Activated CD4-positive, alpha-beta memory T cell treated with anti-CD3 and anti-CD28 coated beads, Interleukin-2, amount 10 ng/mL, durations not matched to agents 7 days and 5 days (primary cell): ENCODE data around the gene PLCL2. TPM values are rescaled to one million over a fixed set of nuclear protein-coding genes. Genes with fewer than 3 reads are reported as not detected.

Experiments used
- CTCF ChIA-PET: fragments of 350-600 bp; sonication (Branson Sonifier 250); formaldehyde crosslinking; loops from one replicate; lab custom pipeline; 2021; ENCODE audit warnings: antibody characterized with exemption, inconsistent platforms; lab: Charles Lee
- POLR2A ChIA-PET: fragments of 350-600 bp; sonication (Branson Sonifier 250); formaldehyde crosslinking; loops from one replicate; lab custom pipeline; 2021; ENCODE audit warnings: antibody characterized with exemption; lab: Charles Lee
- DNase-seq: peaks from one replicate; pipeline ENCODE4 v3.0.0-alpha.2; 2020
- H3K27ac Mint-ChIP-seq: one replicate; pipeline ENCODE4 v1.8.0; 2021; ENCODE audit warnings: mild to moderate bottlenecking, mixed read lengths
- H3K27me3 Mint-ChIP-seq: one replicate; pipeline ENCODE4 v1.8.0; 2021; ENCODE audit warnings: mixed read lengths
- H3K36me3 Mint-ChIP-seq: one replicate; pipeline ENCODE4 v1.8.0; 2021; ENCODE audit warnings: low read depth, mixed read lengths
- H3K4me1 Mint-ChIP-seq: one replicate; pipeline ENCODE4 v1.8.0; 2021; ENCODE audit warnings: mixed read lengths
- H3K4me3 Mint-ChIP-seq: one replicate; pipeline ENCODE4 v1.8.0; 2021; ENCODE audit warnings: mild to moderate bottlenecking, mixed read lengths
- H3K9me3 Mint-ChIP-seq: one replicate; pipeline ENCODE4 v1.8.0; 2021; ENCODE audit warnings: mixed read lengths
- total RNA-seq, 2 experiments: library from RNA; stranded (reverse); gene quantifications; one replicate each; pipeline ENCODE4 v1.2.3, GENCODE V29; 2021

The PLCL2 gene
- total RNA-seq, 2 experiments from 2014 or later, result 38.9 to 39.8 TPM

- H3K9me3 Mint-ChIP-seq, result peaks cover 5% of the 10 kb centered on the region
- H3K4me1 Mint-ChIP-seq, result peaks cover 20% of the 10 kb centered on the region
- H3K27me3 Mint-ChIP-seq, result no peaks in the 10 kb centered on the region
- CTCF ChIA-PET, result interaction anchor here (1.2 kb wide), 1 partner anchor 394 kb away, joined by 3 read pairs; no protein-coding TSS in a partner anchor
- H3K27ac Mint-ChIP-seq, result no peak overlapping the region
- POLR2A ChIA-PET, result no interaction called here
- no peak overlapping the region for H3K4me3 Mint-ChIP-seq
- no peak for DNase-seq
- H3K36me3 Mint-ChIP-seq, result peaks cover 5% of the 10 kb centered on the region
These were observed 110.8 kb downstream of the PLCL2 start for GRCh38 chr3:16995601-16996000.

GRCh38 chr3:16998236-16998923, 113.6 kb downstream of the PLCL2 start:
- peaks cover 12% of the 10 kb centered on the region for H3K9me3 Mint-ChIP-seq
- POLR2A ChIA-PET, result no interaction called here
- no peak overlapping the region for H3K27ac Mint-ChIP-seq
- H3K36me3 Mint-ChIP-seq, result peaks cover 12% of the 10 kb centered on the region
- peaks cover 18% of the 10 kb centered on the region for H3K4me1 Mint-ChIP-seq
- H3K27me3 Mint-ChIP-seq, result no peaks in the 10 kb centered on the region
- H3K4me3 Mint-ChIP-seq, result no peak overlapping the region
- CTCF ChIA-PET, result no interaction called here
- no peak for DNase-seq

GRCh38 chr3:16999161-16999560, 114.4 kb downstream of the PLCL2 start:
- peaks cover 12% of the 10 kb centered on the region for H3K36me3 Mint-ChIP-seq
- H3K4me1 Mint-ChIP-seq, result peaks cover 18% of the 10 kb centered on the region
- no peak overlapping the region for H3K27ac Mint-ChIP-seq
- no peak for DNase-seq
- ChIA-PET POLR2A (no interaction called here), CTCF (no interaction called here)
- no peaks in the 10 kb centered on the region for H3K27me3 Mint-ChIP-seq
- peaks cover 12% of the 10 kb centered on the region for H3K9me3 Mint-ChIP-seq
- H3K4me3 Mint-ChIP-seq, result no peak overlapping the region

GRCh38 chr3:16999871-17000270, 115.1 kb downstream of the PLCL2 start:
- Mint-ChIP-seq H3K36me3 (peaks cover 12% of the 10 kb centered on the region), H3K4me1 (peaks cover 14% of the 10 kb centered on the region), H3K9me3 (peaks cover 9% of the 10 kb centered on the region), H3K4me3 (no peak overlapping the region), H3K27me3 (no peaks in the 10 kb centered on the region), H3K27ac (no peak overlapping the region)
- ChIA-PET CTCF (no interaction called here), POLR2A (no interaction called here)
- no peak for DNase-seq

- Mint-ChIP-seq H3K4me1 (peaks cover 10% of the 10 kb centered on the region), H3K4me3 (no peak overlapping the region), H3K36me3 (peaks cover 12% of the 10 kb centered on the region), H3K27ac (no peak overlapping the region), H3K9me3 (peaks cover 9% of the 10 kb centered on the region), H3K27me3 (no peaks in the 10 kb centered on the region)
- POLR2A ChIA-PET, result interaction anchor here (1.0 kb wide), 1 partner anchor 11 kb away, joined by 3 read pairs; no protein-coding TSS in a partner anchor
- no peak for DNase-seq
- CTCF ChIA-PET, result no interaction called here
These were observed 118.7 kb downstream of the PLCL2 start for GRCh38 chr3:17003457-17003856.

GRCh38 chr3:17006132-17006852, 121.5 kb downstream of the PLCL2 start:
- ChIA-PET POLR2A (no interaction called here), CTCF (no interaction called here)
- Mint-ChIP-seq H3K4me3 (no peak overlapping the region), H3K9me3 (peaks cover 5% of the 10 kb centered on the region), H3K4me1 (peaks cover 10% of the 10 kb centered on the region), H3K36me3 (peaks cover 26% of the 10 kb centered on the region), H3K27me3 (no peaks in the 10 kb centered on the region), H3K27ac (no peak overlapping the region)
- no peak for DNase-seq

GRCh38 chr3:17007284-17007683, 122.5 kb downstream of the PLCL2 start:
- H3K4me3 Mint-ChIP-seq, result no peak overlapping the region

GRCh38 chr3:17009826-17010225, 125.1 kb downstream of the PLCL2 start:
- DNase-seq, result no peak
- Mint-ChIP-seq H3K36me3 (peaks cover 29% of the 10 kb centered on the region), H3K27me3 (no peaks in the 10 kb centered on the region), H3K4me1 (peaks cover 11% of the 10 kb centered on the region), H3K27ac (no peak overlapping the region), H3K9me3 (no peaks in the 10 kb centered on the region), H3K4me3 (no peak overlapping the region)
- POLR2A ChIA-PET, result no interaction called here
- CTCF ChIA-PET, result no interaction called here

More at GRCh38 chr3:17007284-17007683, 122.5 kb downstream of the PLCL2 start:
- Mint-ChIP-seq H3K36me3 (peaks cover 25% of the 10 kb centered on the region), H3K27me3 (no peaks in the 10 kb centered on the region), H3K4me1 (peaks cover 10% of the 10 kb centered on the region), H3K27ac (no peak overlapping the region), H3K9me3 (no peaks in the 10 kb centered on the region)
- ChIA-PET POLR2A (no interaction called here), CTCF (no interaction called here)
- no peak for DNase-seq

GRCh38 chr3:17011728-17012338, 127.1 kb downstream of the PLCL2 start:
- ChIA-PET POLR2A (no interaction called here), CTCF (no interaction called here)
- Mint-ChIP-seq H3K27ac (no peak overlapping the region), H3K27me3 (no peaks in the 10 kb centered on the region), H3K4me1 (peaks cover 2% of the 10 kb centered on the region), H3K4me3 (no peak overlapping the region), H3K36me3 (peaks cover 44% of the 10 kb centered on the region), H3K9me3 (no peaks in the 10 kb centered on the region)
- DNase-seq, result no peak

- Mint-ChIP-seq H3K4me1 (peaks cover 2% of the 10 kb centered on the region), H3K4me3 (no peak overlapping the region), H3K9me3 (no peaks in the 10 kb centered on the region), H3K27ac (no peak overlapping the region), H3K27me3 (no peaks in the 10 kb centered on the region), H3K36me3 (peaks cover 49% of the 10 kb centered on the region)
- POLR2A ChIA-PET, result no interaction called here
- no peak for DNase-seq
- CTCF ChIA-PET, result no interaction called here
These were observed 128.3 kb downstream of the PLCL2 start for GRCh38 chr3:17013050-17013449.

GRCh38 chr3:17013571-17013970, 128.8 kb downstream of the PLCL2 start:
- Mint-ChIP-seq H3K36me3 (peaks cover 49% of the 10 kb centered on the region), H3K4me3 (no peak overlapping the region), H3K27me3 (no peaks in the 10 kb centered on the region), H3K9me3 (no peaks in the 10 kb centered on the region), H3K27ac (no peak overlapping the region), H3K4me1 (peaks cover 2% of the 10 kb centered on the region)
- ChIA-PET POLR2A (interaction anchor here (0.8 kb wide), 1 partner anchor 129 kb away, joined by 3 read pairs; the partner anchor contains the start of gene PLCL2), CTCF (no interaction called here)
- DNase-seq, result no peak

GRCh38 chr3:17014284-17014683, 129.5 kb downstream of the PLCL2 start:
- H3K4me3 Mint-ChIP-seq, result no peak overlapping the region
- no peaks in the 10 kb centered on the region for H3K27me3 Mint-ChIP-seq
- ChIA-PET CTCF (no interaction called here), POLR2A (interaction anchor here (0.8 to 1.7 kb wide), 2 partner anchors 11 to 130 kb away, joined by 3 read pairs; partner anchors contain the start of gene PLCL2)
- H3K9me3 Mint-ChIP-seq, result no peaks in the 10 kb centered on the region
- H3K27ac Mint-ChIP-seq, result no peak overlapping the region
- no peak for DNase-seq
- H3K36me3 Mint-ChIP-seq, result peaks cover 53% of the 10 kb centered on the region
- peaks cover 2% of the 10 kb centered on the region for H3K4me1 Mint-ChIP-seq

GRCh38 chr3:17014709-17015108, 130.0 kb downstream of the PLCL2 start:
- POLR2A ChIA-PET, result interaction anchor here (1.7 kb wide), 1 partner anchor 12 kb away, joined by 3 read pairs; no protein-coding TSS in a partner anchor

More at GRCh38 chr3:17014709-17015108, 130.0 kb downstream of the PLCL2 start:
- Mint-ChIP-seq H3K9me3 (no peaks in the 10 kb centered on the region), H3K4me1 (peaks cover 2% of the 10 kb centered on the region), H3K27ac (no peak overlapping the region), H3K27me3 (no peaks in the 10 kb centered on the region), H3K36me3 (peaks cover 51% of the 10 kb centered on the region), H3K4me3 (no peak overlapping the region)
- no peak for DNase-seq
- CTCF ChIA-PET, result interaction anchor here (1.0 kb wide), 1 partner anchor 186 kb away, joined by 5 read pairs; no protein-coding TSS in a partner anchor
